Chondrocyte (in vitro differentiated cells): Measurements from ENCODE around the gene OR5H14. TPM values are rescaled to one million over a fixed set of nuclear protein-coding genes. Genes with fewer than 3 reads are reported as not detected.
"Not testable (repeated sequence)": the region's sequence is repeated elsewhere in the genome, so short reads cannot be mapped to it uniquely, and the experiment has no call there.

Experiments
- DNase-seq: peaks from one replicate; pipeline ENCODE4 v3.0.0; 2021; ENCODE audit warnings: mixed read lengths, low spot score
- H3K27ac Mint-ChIP-seq: one replicate; pipeline ENCODE4 v1.8.0; 2021; ENCODE audit warnings: mild to moderate bottlenecking, moderate library complexity, mixed read lengths; ENCODE audit not compliant: unreplicated experiment
- H3K27me3 Mint-ChIP-seq: 2 replicates; pipeline ENCODE4 v1.8.0; 2021; ENCODE audit warnings: low read depth, mixed read lengths
- H3K36me3 Mint-ChIP-seq: 2 replicates; pipeline ENCODE4 v1.8.0; 2021; ENCODE audit warnings: low read depth, mixed read lengths
- H3K4me1 Mint-ChIP-seq: 2 replicates; pipeline ENCODE4 v1.8.0; 2021; ENCODE audit warnings: low read depth, mild to moderate bottlenecking, mixed read lengths
- H3K4me3 Mint-ChIP-seq: one replicate; pipeline ENCODE4 v1.8.0; 2021; ENCODE audit warnings: mild to moderate bottlenecking, moderate library complexity, mixed read lengths; ENCODE audit not compliant: unreplicated experiment
- H3K9me3 Mint-ChIP-seq: 2 replicates; pipeline ENCODE4 v1.8.0; 2021; ENCODE audit warnings: low read depth, mixed read lengths
- CTCF ChIP-seq: fragments of 200-600 bp; sonication (generic); IDR thresholded peaks from 2 replicates; pipeline ENCODE4 v1.5.0; 2021; ENCODE audit warnings: antibody characterized with exemption, mild to moderate bottlenecking, moderate library complexity
- total RNA-seq: library from RNA; stranded (reverse); gene quantifications from 3 replicates; pipeline ENCODE4 v1.2.1, GENCODE V29; 2021

The OR5H14 gene
- total RNA-seq, 1 donor from 2014 or later = not detected

DNA sequence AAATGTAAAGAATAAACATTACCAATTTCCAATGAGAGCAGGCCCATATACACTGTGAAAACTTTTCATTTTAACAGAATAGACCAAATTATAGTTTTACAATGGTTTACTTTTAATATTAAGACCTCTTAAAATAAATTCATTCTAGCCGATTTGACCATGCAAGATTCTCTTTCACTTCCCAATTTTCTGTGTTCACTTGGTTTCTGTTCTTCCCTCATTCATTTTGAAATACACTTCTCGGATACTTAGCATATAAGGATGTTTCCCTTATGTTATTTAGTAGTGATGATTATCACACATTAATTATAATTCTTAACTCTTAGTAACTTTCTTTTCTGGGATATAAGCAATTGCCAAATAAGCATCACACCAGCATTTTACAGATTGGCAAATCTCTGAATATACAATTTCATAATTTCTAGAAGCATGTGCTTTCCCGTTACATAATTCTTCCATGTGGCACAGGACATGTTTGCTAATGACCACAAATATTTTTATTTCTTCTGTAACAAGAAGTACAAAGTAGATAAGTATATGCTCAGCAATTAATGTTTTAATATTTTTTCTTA lies 33.1 kb downstream of the OR5H14 start:
- no peak overlapping the region for H3K4me3 Mint-ChIP-seq
- no peak for DNase-seq
- H3K27ac Mint-ChIP-seq = no peak overlapping the region
- no peaks in the 10 kb centered on the region for H3K36me3 Mint-ChIP-seq
- H3K4me1 Mint-ChIP-seq = no peaks in the 10 kb centered on the region
- H3K27me3 Mint-ChIP-seq = no peaks in the 10 kb centered on the region
- peaks cover 11% of the 10 kb centered on the region for H3K9me3 Mint-ChIP-seq
- TF ChIP-seq CTCF = no peak

DNA sequence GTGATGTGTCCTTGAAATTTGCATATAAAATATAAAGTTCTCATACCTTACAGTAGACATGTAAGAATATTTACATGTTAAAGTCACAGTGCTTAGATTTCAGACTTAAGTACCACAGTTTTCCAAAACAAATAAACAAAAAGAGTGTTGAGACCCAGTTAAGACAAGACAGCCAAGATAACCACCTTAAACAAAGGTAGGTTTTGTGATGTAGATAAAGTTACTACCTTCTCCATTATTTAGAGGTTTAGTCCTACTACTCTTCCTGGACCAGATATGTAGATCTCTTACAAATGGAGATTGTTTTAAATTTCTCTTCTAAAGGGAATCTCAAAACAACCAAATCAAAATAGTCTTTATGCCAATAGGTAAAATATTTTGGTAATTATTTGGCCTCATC lies 34.9 kb downstream of the OR5H14 start:
- no peak for TF ChIP-seq CTCF
- Mint-ChIP-seq H3K9me3 (peaks cover 1% of the 10 kb centered on the region), H3K36me3 (no peaks in the 10 kb centered on the region), H3K27ac (no peak overlapping the region), H3K27me3 (no peaks in the 10 kb centered on the region), H3K4me3 (no peak overlapping the region), H3K4me1 (no peaks in the 10 kb centered on the region)
- no peak for DNase-seq

GRCh38 chr3:98185180-98185579 lies 37.9 kb downstream of the OR5H14 start:
- H3K4me3 Mint-ChIP-seq = no peak overlapping the region
- no peak for DNase-seq
- H3K36me3 Mint-ChIP-seq = no peaks in the 10 kb centered on the region
- no peaks in the 10 kb centered on the region for H3K9me3 Mint-ChIP-seq
- no peaks in the 10 kb centered on the region for H3K27me3 Mint-ChIP-seq
- no peak overlapping the region for H3K27ac Mint-ChIP-seq
- no peaks in the 10 kb centered on the region for H3K4me1 Mint-ChIP-seq
- peak; percentile 16 for TF ChIP-seq CTCF

DNA sequence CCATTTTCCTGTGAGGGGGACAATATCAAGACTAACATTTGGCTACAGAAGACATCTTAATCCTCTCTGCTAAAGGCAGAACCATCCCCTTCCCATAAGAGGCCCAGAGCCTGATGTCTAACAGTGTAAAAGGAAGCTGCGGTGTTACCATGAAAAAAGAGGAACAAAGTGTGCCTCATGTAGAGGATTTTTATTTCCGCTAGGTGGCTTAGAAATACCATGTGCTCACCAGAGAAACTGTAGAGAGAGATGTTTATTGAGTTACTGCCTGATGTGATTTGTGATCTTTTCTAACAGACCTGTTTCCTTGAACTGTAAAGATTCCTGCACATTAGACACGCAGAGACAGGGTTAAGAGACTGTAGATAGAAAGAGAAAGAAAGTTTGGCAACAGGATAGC lies 41.3 kb downstream of the OR5H14 start:
- Mint-ChIP-seq H3K36me3 (no peaks in the 10 kb centered on the region), H3K27ac (no peak overlapping the region), H3K27me3 (peaks cover 2% of the 10 kb centered on the region), H3K4me3 (no peak overlapping the region), H3K9me3 (no peaks in the 10 kb centered on the region), H3K4me1 (no peaks in the 10 kb centered on the region)
- DNase-seq = no peak
- TF ChIP-seq CTCF = peak; percentile 33

DNA sequence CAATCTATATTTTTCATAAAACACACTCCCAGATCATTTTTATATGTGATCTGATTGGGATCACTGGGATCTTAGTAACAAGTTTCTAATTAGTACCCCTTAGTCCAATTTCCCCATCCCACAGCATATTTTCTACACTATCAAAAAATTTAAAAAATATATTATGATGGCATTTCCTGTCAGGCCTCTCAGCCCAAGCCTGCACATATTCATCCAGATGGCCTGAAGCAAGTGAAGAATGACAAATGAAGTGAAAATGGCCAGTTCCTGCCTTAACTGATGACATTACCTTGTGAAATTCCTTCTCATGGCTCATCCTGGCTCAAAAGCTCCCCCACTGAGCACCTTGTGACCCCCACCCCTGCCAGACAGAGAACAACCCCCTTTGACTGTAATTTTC lies 43.6 kb downstream of the OR5H14 start:
- DNase-seq, H3K27me3 Mint-ChIP-seq, H3K4me3 Mint-ChIP-seq, H3K9me3 Mint-ChIP-seq, H3K36me3 Mint-ChIP-seq, H3K4me1 Mint-ChIP-seq, H3K27ac Mint-ChIP-seq: not testable (repeated sequence)

GRCh38 chr3:98196293-98196692 lies 49.0 kb downstream of the OR5H14 start:
- not testable (repeated sequence) for H3K9me3 Mint-ChIP-seq, H3K27me3 Mint-ChIP-seq, H3K4me1 Mint-ChIP-seq, H3K36me3 Mint-ChIP-seq, DNase-seq, H3K27ac Mint-ChIP-seq, H3K4me3 Mint-ChIP-seq
